A673 (cell line): ENCODE results near the gene SEMA5A. TPM values are rescaled to one million over a fixed set of nuclear protein-coding genes. Genes with fewer than 3 reads are reported as not detected.

ENCODE experiments used
- BruUV-seq: library from RNA; stranded (reverse); fragments of 400-500 nt; replicated peaks from 2 replicates; lab custom pipeline; 2021; lab: Mats Ljungman, UMichigan
- CTCF ChIA-PET: fragments of 300-600 bp; sonication (Branson Sonifier 250); formaldehyde crosslinking; loops from one replicate; lab custom pipeline; 2022; ENCODE audit warnings: antibody characterized with exemption; lab: Charles Lee
- POLR2A ChIA-PET: fragments of 300-600 bp; sonication (Branson Sonifier 250); formaldehyde crosslinking; loops from one replicate; lab custom pipeline; 2022; ENCODE audit warnings: antibody characterized with exemption; ENCODE audit not compliant: low non-redundant PET; lab: Charles Lee
- DNase-seq: peaks from one replicate; pipeline ENCODE4 v3.0.0-alpha.2; 2015; ENCODE audit warnings: low spot score
- H3K27ac ChIP-seq: fragments of 200-600 bp; sonication (generic); 2 replicates; pipeline ENCODE4 v1.5.1; 2016; ENCODE audit warnings: mixed run types, low read depth, mild to moderate bottlenecking, mixed read lengths, antibody characterized with exemption, low read length; ENCODE audit not compliant: poor library complexity, severe bottlenecking
- H3K27me3 ChIP-seq: fragments of 200-600 bp; sonication (generic); replicated peaks from 2 replicates; pipeline ENCODE4 v1.6.1; 2017; ENCODE audit warnings: mixed run types, low read depth, mild to moderate bottlenecking, mixed read lengths, antibody characterized with exemption, low read length; ENCODE audit not compliant: insufficient read depth, poor library complexity
- H3K36me3 ChIP-seq: fragments of 200-600 bp; sonication (generic); 2 replicates; pipeline ENCODE4 v1.6.1; 2016; ENCODE audit warnings: mixed run types, mild to moderate bottlenecking, mixed read lengths, antibody characterized with exemption, low read length; ENCODE audit not compliant: insufficient read depth, poor library complexity, severe bottlenecking
- H3K4me1 ChIP-seq: fragments of 200-600 bp; sonication (generic); 2 replicates; pipeline ENCODE4 v1.6.1; 2017; ENCODE audit warnings: mixed run types, mild to moderate bottlenecking, mixed read lengths, antibody characterized with exemption, low read length; ENCODE audit not compliant: insufficient read depth, poor library complexity, severe bottlenecking
- H3K4me3 ChIP-seq: fragments of 200-600 bp; sonication (generic); 2 replicates; pipeline ENCODE4 v1.5.1; 2016; ENCODE audit warnings: low read depth, mixed run types, mild to moderate bottlenecking, mixed read lengths, low read length; ENCODE audit not compliant: poor library complexity, severe bottlenecking
- H3K9me3 ChIP-seq: fragments of 200-600 bp; sonication (generic); 2 replicates; pipeline ENCODE4 v1.6.1; 2016; ENCODE audit warnings: mixed run types, low read depth, mild to moderate bottlenecking, mixed read lengths, antibody characterized with exemption, low read length; ENCODE audit not compliant: poor library complexity, severe bottlenecking
- CTCF ChIP-seq: fragments of 300-800, 200-600 bp; sonication (generic); conservative IDR thresholded peaks from 2 replicates; pipeline ENCODE4 v1.5.1; 2017; ENCODE audit warnings: low read depth, mild to moderate bottlenecking, antibody characterized with exemption, low read length, moderate library complexity, mixed read lengths
- EZH2 ChIP-seq: fragments of 200-600 bp; sonication (generic); IDR thresholded peaks from 2 replicates; pipeline ENCODE4 v1.6.1; 2017; ENCODE audit warnings: borderline replicate concordance, low read depth, mild to moderate bottlenecking, mixed read lengths, antibody characterized with exemption, low read length; ENCODE audit not compliant: poor library complexity, severe bottlenecking
- intact Hi-C: fragments of 100-400 bp; cut with micrococcal nuclease; formaldehyde crosslinking; loops from one replicate; pipeline ENCODE4 v1.10.0; 2022; ENCODE audit not compliant: unreplicated experiment
- total RNA-seq: library from RNA; stranded (reverse); gene quantifications from 2 replicates; pipeline ENCODE4 v1.2.3, GENCODE V29; 2021

The SEMA5A gene
- total RNA-seq, 1 experiment from 2014 or later = 0.17 TPM

DNA sequence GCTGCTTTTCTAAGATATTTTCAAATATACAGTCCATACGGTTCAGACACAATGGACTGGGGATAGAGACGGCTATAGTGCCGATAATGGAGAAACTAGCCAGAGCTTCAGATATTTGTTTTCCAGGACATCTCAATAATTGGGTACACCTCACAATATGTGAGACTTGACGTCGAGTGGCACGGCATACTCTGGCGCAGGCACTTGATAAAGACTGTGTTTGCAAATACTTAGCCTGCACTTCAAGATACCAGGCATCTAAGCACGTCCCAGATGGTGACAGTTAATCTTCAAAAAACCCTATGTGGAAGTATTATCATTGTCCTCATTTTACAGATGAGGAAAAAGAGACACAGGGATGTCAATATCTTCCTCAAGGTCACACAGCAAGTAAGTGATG is 48.5 kb downstream of the SEMA5A start:
- Histone ChIP-seq H3K36me3 (no peaks in the 10 kb centered on the region), H3K27me3 (no peaks in the 10 kb centered on the region), H3K4me3 (no peak overlapping the region), H3K9me3 (no peaks in the 10 kb centered on the region), H3K27ac (no peak overlapping the region), H3K4me1 (no peaks in the 10 kb centered on the region)
- POLR2A ChIA-PET = no interaction called here
- intact Hi-C loops = no loop called here
- TF ChIP-seq CTCF = no peak
- no peak for TF ChIP-seq EZH2
- no TSS peak for BruUV-seq
- CTCF ChIA-PET = no interaction called here
- no peak for DNase-seq

GRCh38 chr5:9496801-9497200 is 49.1 kb downstream of the SEMA5A start:
- H3K4me3 ChIP-seq = no peak overlapping the region
- BruUV-seq = no TSS peak
- intact Hi-C loops = no loop called here
- H3K4me1 ChIP-seq = no peaks in the 10 kb centered on the region
- DNase-seq = no peak
- H3K9me3 ChIP-seq = no peaks in the 10 kb centered on the region
- H3K27me3 ChIP-seq = no peaks in the 10 kb centered on the region
- no peak overlapping the region for H3K27ac ChIP-seq
- TF ChIP-seq EZH2 = no peak
- TF ChIP-seq CTCF = no peak
- no peaks in the 10 kb centered on the region for H3K36me3 ChIP-seq
- ChIA-PET POLR2A (no interaction called here), CTCF (no interaction called here)

- Histone ChIP-seq H3K27ac (no peak overlapping the region), H3K9me3 (no peaks in the 10 kb centered on the region), H3K4me3 (no peak overlapping the region), H3K4me1 (no peaks in the 10 kb centered on the region), H3K36me3 (no peaks in the 10 kb centered on the region), H3K27me3 (no peaks in the 10 kb centered on the region)
- no peak for DNase-seq
- intact Hi-C loops = no loop called here
- TF ChIP-seq CTCF = no peak
- no peak for TF ChIP-seq EZH2
- ChIA-PET CTCF (no interaction called here), POLR2A (no interaction called here)
- BruUV-seq = no TSS peak
Observed at GRCh38 chr5:9495121-9495520, 50.8 kb downstream of the SEMA5A start.
